Fibroblast of skin of abdomen (primary cell): ENCODE data around the gene FARP2.
"Not testable (repeated sequence)": the region's sequence is repeated elsewhere in the genome, so short reads cannot be mapped to it uniquely, and the experiment has no call there.

Experiments used
- DNase-seq: peaks from one replicate; pipeline ENCODE4 v3.0.0-alpha.2; 2013

FARP2 gene

DNA sequence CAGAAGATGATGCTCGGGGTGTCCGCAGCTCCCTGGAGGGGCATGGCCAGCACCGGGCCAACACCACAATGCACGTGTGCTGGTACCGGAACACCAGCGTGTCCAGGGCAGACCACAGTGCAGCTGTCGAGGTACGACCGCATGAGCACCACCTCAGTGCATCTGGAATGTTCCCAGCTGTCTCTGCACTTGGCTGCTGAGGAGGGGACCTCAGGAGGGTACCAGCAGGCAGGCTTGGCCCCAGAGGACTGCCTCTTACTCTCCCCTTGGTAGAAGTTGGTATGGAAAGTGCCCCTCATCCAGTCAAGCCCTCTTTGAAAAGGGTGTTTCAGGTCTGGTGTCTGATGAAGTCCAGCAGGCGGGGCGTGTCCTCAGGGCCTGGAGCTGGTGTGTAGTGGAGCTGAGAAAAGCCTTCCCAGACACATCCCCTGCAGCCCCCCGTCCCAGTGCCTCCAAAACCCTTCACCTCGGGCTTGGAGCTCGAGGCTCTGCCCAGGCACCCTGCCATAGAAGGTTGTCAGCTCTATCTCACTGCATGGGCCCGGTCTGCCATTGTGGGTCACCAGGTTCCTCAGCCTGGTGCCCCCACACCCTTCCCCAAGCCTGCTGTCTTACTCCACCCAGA is 135.6 kb downstream of the FARP2 start:
- no peak for DNase-seq

DNA sequence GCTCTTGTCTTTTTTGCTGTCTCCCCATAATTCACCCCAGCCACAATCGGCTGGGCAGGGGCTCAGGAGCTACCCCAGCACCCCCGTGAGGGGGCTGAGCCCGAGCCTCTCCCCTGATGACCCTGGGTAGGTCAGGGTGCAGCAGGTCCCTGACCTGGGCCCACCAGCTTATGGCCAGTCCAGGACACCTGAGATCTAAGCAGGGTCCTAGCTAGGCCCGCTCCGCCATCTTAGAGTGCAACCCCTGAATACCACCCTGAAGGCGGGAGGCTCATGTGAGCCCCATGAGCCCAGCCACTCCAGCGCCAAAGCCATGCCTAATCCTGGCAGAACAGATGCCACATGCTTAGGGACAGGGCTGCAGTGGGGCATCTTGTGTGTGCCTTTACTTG is 136.1 kb downstream of the FARP2 start:
- DNase-seq, result no peak

DNA sequence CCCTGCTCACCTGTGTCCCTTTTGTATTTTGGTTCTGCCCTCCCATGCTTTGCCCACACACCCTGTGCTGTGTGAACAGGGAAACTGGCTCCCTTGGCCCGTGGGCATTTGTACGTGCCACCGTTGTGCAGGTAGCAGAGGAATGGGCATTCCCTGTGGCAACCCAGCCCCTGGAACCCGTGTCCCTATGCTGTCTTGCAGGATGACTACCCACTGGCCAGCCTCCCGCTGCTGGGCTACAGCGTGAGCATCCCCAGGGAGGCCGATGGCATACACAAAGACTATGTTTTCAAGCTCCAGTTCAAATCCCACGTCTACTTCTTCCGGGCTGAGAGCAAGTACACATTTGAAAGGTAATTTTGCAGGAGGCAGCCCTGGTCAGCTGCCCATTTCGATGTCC is 137.0 kb downstream of the FARP2 start:
- no peak for DNase-seq

DNA sequence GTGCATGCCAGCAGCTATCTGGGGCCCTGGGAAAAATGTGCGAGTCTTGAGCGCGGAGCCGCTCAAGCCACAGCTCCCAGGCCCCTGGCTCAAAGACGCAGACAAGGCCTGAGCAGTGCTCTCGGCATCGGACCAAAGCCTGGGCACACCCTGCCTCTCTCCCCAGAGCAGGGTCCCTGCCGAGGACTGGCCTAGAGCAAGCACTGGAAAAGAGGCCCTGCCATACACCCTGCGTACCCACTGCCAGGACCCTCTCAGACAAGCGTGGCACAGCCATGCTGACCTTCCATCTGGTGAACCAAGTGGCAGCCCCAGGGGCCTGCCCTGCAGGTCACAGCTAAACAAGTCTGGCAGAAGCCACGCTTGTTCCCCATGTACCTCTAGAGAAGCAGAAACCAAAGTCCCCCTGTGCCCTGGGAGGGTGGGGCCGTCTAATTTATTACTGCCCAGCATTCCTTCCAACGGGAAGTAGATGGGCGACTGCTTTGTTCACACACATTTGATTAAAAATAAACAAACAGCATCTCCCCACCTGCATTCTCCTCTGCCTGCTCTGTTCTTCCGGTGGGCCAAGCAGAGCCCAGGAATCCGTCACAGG is 138.3 kb downstream of the FARP2 start:
- no peak for DNase-seq

DNA sequence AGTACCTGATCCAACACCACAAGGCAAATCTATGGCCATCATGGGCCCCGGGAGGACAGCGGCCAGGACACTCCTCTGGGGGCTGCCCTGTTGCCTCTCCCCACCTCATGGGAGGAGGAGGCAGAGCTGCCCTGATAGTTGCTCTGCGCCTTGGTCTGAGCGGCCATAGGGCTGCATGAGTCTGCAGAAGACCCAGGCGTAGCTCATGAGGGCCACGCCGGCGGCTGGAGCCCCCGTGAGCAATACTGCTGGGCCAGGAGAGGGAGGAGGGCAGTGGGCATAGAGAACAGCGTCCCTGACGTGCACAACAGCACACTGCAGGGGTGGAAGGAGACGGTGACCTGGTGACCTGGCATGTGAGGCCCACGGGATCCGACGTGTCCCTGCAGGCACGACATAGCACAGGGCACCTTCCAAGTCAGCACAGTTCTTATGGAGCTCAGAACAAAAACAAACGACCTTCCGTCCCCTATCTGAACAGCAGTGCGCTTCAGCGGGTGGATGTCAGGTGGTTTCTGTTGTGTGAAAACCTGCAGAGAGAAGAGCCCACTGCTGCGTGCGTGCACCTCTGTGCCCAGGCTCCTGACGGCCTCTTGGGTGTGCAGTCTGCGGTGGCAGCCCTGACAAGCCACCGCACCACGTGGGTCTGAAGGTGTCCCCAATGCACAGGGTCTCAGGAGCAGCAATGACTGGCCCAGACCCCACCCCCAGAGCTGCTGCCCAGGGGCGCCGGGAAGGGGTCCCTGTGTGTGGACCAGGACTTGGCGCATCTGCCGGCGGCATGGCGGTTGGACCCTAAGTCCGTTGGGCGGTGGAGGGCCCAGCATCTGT is 139.3 kb downstream of the FARP2 start:
- no peak for DNase-seq

DNA sequence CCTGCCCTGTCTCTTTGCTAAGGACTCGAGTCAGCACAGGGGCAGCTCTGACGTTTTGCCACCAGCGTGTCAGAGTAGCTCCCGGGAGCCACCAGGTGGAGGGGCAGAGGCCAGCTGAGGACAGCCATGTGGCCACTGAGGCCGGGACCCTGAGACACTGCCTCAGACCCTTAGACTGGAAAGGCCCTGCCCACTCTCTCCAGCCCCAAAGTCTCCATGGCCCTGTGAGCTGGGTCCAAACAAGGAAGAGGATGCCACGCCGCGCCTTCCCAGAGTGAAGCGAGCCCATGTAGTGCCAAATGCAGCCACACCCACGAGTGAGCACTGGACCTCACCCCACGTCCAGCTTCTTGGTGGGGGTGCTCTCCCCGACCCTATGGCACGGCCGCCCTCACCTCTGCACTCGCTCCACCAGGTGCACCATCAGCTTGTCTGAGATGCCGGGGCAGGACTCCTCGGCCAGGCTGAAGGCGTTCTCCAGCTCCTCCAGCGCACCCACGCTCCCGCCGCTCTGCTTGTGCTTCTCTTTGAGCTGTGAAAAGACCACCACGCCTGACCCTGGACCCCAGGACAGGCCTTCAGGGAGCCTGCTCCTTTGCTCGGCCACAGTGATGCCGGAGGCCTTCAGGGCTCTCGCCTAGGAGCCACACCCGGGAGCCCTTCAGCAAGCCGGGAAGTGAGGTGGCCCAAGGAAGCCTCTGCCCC is 140.1 kb downstream of the FARP2 start:
- no peak for DNase-seq

DNA sequence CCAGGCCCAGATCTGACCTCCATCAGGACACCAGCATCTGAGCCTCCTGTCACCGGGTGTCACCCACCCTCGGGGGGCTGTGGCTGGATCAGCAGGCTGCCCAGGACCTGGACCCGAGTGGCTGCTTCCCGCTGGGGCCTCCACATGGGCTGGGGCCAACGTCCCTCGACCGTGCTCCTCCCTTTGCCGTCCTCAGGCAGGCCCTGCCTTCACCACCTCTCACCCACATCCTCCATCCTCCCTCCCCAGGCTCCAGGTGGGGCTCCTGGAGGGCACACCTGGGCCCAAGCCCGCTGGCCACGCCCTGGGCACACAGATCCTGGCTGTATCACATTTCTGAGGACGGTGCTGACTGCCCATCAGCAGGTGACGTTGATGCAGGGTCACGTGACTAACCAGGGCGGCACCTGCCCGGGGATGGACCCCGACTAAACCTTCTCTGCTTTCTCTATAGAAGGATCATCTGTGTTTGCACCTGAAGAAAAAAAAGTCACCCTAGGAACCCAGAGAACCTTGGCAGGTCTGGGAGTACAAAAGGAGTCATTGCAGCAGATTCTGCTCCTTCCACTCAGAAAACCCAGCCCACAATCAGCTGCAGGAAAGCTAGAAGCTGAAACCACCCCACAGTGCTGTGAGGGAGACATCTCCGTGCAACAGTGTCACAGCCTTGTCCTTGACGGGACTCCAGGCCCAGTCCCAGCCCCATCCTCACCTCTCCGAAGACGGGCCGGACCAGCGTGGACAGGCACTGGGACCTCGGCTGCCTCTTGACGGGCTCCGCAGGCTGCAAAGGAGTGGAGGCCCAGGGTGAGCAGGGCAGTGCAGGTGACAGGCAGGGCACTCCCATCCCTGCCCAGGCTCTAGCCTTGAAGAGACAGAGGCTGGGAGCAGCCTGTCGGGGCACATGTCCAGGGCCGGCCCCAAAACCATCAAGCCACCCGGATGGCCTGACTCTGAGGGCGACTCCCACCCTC is 141.1 kb downstream of the FARP2 start:
- no peak for DNase-seq

DNA sequence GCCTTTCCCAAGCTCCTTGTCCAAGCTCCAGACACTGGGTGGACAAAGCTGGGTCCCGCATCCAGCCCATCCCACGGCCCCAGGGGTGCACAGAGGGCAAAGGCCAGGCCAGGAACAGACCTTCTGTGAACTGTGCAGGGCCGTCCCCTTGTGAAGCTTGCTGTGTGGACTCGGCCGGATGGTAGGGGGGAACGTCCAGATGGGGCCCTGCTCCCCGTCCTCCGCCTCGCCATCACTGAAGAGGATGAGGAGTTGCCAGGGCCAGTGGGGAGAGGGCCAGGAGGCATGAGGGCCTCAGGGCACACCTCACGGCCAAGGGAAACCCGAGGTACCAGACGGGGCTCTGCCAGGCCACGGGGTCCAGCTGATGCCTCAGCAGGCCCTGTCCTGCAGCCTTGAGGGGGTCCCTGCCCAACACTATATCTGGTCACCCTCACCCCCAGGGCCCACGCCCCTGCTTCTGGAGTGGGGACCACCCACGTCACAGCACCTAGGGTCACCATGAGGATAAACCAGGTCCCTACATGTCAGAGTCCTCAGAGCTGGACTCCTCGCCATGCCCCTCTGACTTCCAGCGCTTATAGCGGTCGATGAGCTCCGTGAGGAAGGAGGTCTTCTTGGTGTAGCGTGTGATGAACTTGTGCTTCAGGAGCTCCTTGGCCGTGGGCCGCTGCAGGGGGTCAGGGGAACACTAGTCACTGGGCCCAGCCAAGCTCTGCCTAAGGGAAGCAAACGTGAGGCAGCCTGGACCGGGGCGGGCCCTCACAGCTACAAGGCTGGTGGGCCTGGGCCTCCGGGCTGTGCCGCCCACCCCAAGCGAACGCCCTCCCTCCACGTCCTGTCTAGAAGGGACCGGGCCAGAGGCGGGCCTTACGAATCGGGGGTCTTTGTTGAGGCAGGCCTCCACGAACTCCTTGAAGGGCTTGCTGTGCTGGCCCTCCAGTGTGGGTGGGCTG is 142.3 kb downstream of the FARP2 start:
- DNase-seq, result no peak

DNA sequence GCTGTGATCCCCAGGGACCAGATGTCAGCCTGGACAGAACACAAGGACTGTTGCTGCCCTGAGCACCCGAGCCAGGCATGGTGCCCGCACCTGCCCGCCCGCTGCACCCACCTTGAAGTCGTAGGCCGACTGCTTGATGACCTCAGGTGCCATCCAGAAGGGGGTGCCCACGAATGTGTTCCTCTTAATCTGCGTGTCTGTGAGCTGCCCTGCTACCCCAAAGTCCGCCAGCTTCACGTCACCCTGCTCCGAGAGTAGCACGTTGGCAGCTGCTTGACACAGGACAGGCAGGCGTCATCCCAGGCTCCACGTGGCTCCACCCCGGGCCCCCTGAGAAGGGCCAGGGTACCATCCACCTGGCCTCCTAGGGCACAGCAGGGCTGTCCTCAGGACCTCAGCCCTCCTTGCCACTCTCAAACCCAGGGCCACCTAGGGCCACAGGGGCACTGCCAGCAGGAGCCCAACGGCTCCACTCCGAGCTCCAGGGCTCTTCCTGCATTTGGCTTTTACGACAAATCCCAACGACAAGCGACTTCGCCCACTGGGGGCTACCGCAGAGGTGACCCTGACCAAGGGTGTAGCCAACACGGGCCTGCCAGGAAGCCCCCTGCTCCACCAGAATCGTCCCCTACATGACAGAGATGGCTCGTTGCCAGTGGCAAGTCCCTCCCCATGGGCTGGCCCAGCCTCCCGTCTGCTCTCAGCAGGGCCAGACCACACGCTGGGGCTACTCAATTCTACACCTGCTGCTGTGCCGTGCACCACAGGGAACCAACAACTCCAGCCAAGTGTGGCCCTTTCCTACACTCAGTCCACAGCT is 143.3 kb downstream of the FARP2 start:
- no peak for DNase-seq

DNA sequence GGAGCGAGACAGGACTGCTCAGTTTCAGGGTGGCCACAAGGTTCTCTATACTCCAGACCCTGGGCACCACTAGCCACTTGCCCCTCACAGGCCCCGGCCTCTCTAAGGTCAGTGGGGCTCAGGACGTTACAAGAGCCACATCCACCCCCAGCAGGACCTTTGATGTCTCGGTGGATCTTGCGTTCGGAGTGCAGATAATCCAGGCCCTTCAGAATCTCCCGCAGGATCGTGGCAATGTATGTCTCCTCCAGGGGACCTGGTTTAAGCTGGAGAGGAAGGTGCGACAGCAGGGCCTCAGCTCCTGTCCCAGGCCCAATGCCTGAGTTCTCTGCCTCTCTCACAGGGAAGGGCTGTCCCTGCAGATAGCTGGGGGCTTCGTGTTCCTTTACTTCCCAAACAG is 143.9 kb downstream of the FARP2 start:
- DNase-seq, result no peak

DNA sequence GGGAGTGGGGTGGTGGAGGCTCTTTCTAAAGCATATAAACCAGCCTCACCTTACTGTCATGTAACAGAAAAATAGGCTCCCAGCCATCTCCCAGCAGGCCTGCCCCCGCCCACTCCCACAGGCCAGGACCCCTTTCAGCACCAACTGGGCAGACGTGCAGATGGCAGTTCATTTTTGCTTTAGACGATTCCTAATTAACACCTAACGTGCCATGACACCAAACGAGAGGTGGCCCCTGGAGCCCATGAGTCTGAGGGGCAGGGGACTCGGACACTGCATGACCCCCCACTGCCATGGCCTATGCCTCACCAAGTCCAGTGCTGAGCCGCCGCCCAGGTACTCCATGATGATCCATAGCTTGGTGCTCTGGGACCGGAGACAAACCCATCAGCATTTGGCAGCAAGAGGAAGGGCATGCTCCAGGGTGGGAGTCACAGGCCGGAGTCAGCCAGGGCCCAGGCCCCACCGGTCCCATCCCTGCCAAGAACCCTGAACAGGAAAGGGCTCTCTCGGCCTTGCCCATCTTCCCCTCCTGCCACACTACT is 144.4 kb downstream of the FARP2 start:
- no peak for DNase-seq

DNA sequence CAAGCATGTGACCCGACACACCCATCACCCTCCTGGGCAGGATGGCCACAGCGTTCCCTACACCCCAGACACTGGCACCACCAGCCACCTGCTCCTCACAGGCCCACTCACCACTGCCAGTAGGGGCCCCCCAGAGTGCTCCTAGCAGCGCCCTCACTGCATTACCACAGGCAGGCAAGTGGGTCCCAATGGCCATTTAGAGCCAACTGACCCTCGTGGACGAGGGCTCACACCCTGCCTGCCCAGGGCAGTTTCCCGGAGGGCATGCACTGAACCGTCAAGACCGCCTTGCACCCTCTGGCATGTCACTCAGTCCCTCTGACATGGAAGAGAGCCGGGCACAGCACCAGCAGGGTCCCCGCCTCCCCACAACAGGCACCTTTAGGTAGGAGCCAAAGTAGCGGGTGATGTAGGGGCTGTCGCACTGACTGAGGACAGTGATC is 145.0 kb downstream of the FARP2 start:
- DNase-seq, result no peak

DNA sequence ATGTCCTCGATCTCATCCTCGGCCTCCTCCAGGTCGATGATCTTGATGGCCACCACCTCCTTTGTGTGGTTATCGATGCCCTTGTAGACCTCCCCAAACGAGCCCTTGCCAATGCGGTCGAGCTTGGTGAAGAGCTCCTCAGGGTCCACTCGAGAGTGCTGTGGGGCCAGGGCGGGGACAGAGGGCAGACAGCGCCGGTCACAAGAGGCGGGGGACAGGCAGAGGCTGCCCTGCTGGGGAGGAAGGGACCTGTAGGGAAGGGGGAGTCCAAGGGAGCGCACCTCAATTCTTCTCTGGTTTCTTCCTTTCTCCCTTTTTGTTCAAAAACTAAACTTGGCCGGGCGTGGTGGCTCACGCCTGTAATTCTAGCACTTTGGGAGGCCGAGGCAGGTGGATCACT is 145.5 kb downstream of the FARP2 start:
- no peak for DNase-seq

DNA sequence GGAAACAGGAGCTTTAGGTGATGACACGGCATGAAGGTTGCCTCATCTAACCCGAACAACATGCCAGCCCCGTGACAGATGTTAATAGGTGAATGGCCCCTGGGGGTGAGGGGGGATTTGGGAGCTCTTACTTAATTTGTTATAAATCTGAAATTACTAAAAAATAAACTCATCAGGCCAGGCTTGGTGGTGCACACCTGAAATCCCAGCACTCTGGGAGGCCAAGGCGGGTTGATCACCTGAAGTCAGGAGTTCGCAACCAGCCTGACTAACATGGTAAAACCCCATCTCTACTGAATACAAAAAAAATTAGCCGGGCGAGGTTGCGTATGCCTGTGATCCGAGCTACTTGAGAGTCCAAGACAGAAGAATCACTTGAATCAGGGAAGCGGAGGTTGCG is 146.2 kb downstream of the FARP2 start:
- DNase-seq, result no peak

DNA sequence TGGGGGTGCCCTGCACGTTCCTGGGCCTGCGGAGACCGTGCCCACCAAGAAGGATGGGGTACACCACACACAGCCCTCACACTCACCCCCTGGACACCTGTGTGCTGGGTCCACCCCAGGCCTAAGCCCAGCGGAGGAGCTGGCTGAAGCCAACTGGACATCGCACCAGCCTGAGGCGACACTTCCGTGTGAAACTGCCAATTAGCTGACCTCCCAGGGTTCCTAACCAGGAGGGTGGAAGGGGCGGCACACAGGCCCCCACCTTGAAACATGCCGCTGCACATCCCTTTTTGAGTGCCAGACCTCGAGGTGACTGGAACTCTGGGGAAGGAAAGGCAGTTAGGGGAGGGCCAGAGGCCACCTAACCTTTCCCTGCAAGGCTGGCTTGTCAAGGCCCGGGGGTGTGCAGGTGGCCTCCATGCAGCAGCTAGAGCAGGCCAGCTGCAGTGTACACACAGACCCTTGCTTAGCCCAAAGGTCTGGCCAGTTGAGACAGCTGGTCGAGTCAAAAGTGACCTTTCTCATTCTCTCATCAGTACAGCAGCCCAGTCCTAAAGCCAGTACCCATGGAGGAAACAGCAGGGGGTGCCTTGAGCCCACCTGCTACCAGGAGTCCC is 147.8 kb downstream of the FARP2 start:
- DNase-seq, result no peak

DNA sequence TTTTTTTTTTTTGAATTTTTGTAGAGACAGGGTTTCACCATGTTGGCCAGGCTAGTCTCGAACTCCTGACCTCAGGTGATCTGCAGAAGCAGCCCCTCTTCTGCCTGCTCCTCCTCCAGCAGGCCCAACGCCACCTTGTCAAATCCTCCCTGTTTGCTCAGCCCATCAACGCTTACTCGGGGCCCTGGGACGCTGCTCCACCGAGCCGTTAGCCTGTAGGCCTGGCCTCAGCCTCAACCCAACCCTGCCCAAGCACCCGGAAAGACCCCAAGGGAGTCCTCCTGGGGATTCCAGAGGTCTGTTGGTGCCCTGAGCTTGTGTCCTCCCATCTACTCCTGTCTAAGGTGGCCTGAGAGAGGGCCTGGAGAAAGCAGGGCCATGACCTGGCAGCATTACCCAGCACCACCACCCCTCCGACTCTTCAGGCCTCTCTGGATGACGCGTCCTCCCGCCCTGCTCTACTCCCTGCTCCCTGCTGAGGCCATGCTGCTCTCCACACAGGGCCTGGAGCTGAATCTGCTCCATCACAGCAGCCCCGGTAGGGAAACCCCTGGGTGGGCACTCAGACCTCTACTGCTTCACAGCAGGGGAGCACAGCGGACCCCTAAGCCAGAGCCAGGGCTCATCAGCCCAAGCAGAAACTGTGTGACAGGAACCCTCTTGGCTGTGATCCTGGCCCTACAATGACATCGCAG is 149.1 kb downstream of the FARP2 start:
- no peak for DNase-seq

DNA sequence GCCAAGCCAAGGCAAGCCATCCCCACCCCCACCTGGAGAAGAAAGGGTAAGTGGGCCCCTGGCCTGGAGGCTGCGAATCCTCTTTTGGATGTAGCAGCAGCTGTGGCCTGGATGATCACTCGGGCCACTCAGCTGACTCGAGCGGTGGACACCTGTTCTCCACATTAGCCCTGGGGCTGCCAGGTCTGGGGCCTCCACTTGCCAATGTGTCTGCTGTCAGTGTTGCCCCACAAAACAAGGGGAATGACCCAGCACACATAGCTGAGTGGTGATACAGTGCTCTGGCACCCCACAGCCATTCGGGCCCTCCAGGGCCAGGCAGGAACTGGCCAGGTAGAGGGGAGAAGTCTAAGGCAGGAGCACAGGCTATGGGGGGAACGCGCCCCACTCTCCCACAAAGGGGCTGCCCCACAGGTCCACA is 149.7 kb downstream of the FARP2 start:
- DNase-seq, result no peak

DNA sequence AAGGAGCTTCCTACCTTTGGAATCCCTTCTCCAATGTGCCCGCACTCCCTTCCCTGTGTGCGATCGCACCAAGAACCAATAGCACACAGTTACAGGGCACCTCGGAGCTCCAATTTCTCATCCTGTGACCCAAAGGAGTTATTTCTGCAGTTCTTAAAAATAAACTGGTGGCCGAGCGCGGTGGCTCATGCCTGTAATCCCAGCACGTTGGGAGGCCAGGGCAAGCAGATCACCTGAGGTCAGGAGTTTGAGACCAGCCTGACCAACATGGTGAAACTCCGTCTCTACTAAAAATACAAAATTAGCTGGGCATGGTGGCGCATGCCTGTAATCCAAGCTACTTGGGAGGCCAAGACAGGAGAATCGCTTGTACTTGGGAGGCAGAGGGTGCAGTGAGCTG is 150.2 kb downstream of the FARP2 start:
- not testable (repeated sequence) for DNase-seq
